T-helper 9 cell (primary cell): ENCODE data around the gene ANKRD28.
"Not testable (repeated sequence)": the region's sequence is repeated elsewhere in the genome, so short reads cannot be mapped to it uniquely, and the experiment has no call there.

Experiments used
- DNase-seq: peaks from one replicate; pipeline ENCODE4 v3.0.0-alpha.2; 2020

Gene ANKRD28

GRCh38 chr3:15633766-15634598 is 163.8 kb downstream of the ANKRD28 start:
- no peak for DNase-seq

GRCh38 chr3:15633159-15633558 is 164.6 kb downstream of the ANKRD28 start:
- DNase-seq = no peak

GRCh38 chr3:15632212-15632580 is 165.6 kb downstream of the ANKRD28 start:
- DNase-seq = no peak

- no peak for DNase-seq
Measured at GRCh38 chr3:15631426-15632211, 166.2 kb downstream of the ANKRD28 start.

- DNase-seq = no peak
Measured at GRCh38 chr3:15630646-15631350, 167.0 kb downstream of the ANKRD28 start.

GRCh38 chr3:15629860-15630597 is 167.8 kb downstream of the ANKRD28 start:
- peak; percentile 30 for DNase-seq

GRCh38 chr3:15628967-15629366 is 168.8 kb downstream of the ANKRD28 start:
- no peak for DNase-seq

GRCh38 chr3:15623535-15624440 is 174.0 kb downstream of the ANKRD28 start:
- no peak for DNase-seq

GRCh38 chr3:15619659-15620464 is 177.9 kb downstream of the ANKRD28 start:
- DNase-seq = not testable (repeated sequence)
